K562 (cell line): ENCODE data around the gene CHD6. TPM values are rescaled to one million over a fixed set of nuclear protein-coding genes. Genes with fewer than 3 reads are reported as not detected.

Experiments
- ESRRB ChIP-seq: fragments of 250-450 bp; sonication (Bioruptor Pico); IDR thresholded peaks from 2 replicates; pipeline ENCODE4 v1.5.0; 2020; ENCODE audit warnings: mild to moderate bottlenecking, moderate library complexity, borderline replicate concordance
- GTF2E2 ChIP-seq: fragments of 200-800 bp; sonication (Bioruptor generic); IDR thresholded peaks from 2 replicates; pipeline ENCODE4 v1.6.1; 2016; ENCODE audit warnings: missing genetic modification characterization, missing compliant biosample characterization
- HDAC8 ChIP-seq: fragments of 450-650 bp; IDR thresholded peaks from 2 replicates; pipeline ENCODE4 v1.6.1; 2016; ENCODE audit warnings: mild to moderate bottlenecking, missing genetic modification characterization, moderate library complexity, missing compliant biosample characterization
- HNRNPK ChIP-seq: fragments of 200-400 bp; formaldehyde crosslinking; IDR thresholded peaks from one replicate; pipeline ENCODE4 v1.6.1; 2018; ENCODE audit warnings: mild to moderate bottlenecking, low read depth, low read length; ENCODE audit not compliant: poor library complexity, severe bottlenecking
- POLR3A ChIP-seq: IDR thresholded peaks from 2 replicates; pipeline ENCODE4 v1.6.1; 2011; ENCODE audit warnings: borderline replicate concordance, mild to moderate bottlenecking, moderate library complexity; ENCODE audit not compliant: insufficient read length, insufficient read depth; ENCODE audit errors: extremely low read depth
- PRMT5 ChIP-seq: sonication (generic); formaldehyde crosslinking; IDR thresholded peaks from 2 replicates; pipeline ENCODE4 v1.5.0; 2020; ENCODE audit warnings: missing genetic modification reagents
- SETDB1 ChIP-seq: IDR thresholded peaks from one replicate; pipeline ENCODE4 v1.6.1; 2012; ENCODE audit warnings: low read length, control low read depth, inconsistent platforms
- SIN3B ChIP-seq: fragments of 450-650 bp; IDR thresholded peaks from 2 replicates; pipeline ENCODE4 v1.6.1; 2017; ENCODE audit warnings: low read depth, mild to moderate bottlenecking, moderate library complexity
- SMAD4 ChIP-seq: fragments of 250-450 bp; sonication (Bioruptor Pico); conservative IDR thresholded peaks from 2 replicates; pipeline ENCODE4 v1.8.0; 2021; ENCODE audit warnings: inconsistent platforms, mild to moderate bottlenecking, moderate library complexity
- SMARCB1 ChIP-seq: IDR thresholded peaks from 2 replicates; pipeline ENCODE4 v1.6.1; 2011; ENCODE audit warnings: improper control_type of control experiment, low read depth; ENCODE audit not compliant: insufficient read length
- SREBF1 ChIP-seq: fragments of 150-350 bp; IDR thresholded peaks from 2 replicates; pipeline ENCODE4 v1.6.1; 2014; ENCODE audit warnings: antibody characterized with exemption, low read depth, low read length, borderline replicate concordance
- TARDBP ChIP-seq: fragments of 450-650 bp; IDR thresholded peaks from 2 replicates; pipeline ENCODE4 v1.6.1; 2016
- TBL1XR1 ChIP-seq, 2 experiments: IDR thresholded peaks; 2 replicates each; pipeline ENCODE4 v1.6.1; 2012; ENCODE audit warnings: improper control_type of control experiment in 2 of 2, low read length in 2 of 2, mild to moderate bottlenecking in 1 of 2
- TCF7 ChIP-seq: sonication (generic); IDR thresholded peaks from 2 replicates; pipeline ENCODE4 v1.6.1; 2016; ENCODE audit warnings: antibody characterized with exemption, borderline replicate concordance
- TRIM24 ChIP-seq, 2 experiments: fragments of 450-650 bp; IDR thresholded peaks; 2 replicates each; pipeline ENCODE4 v1.6.1; 2016
- ZBTB2 ChIP-seq: fragments of 450-650 bp; IDR thresholded peaks from 2 replicates; pipeline ENCODE4 v1.6.1; 2016; ENCODE audit warnings: antibody characterized with exemption
- ZC3H11A ChIP-seq: IDR thresholded peaks from 2 replicates; pipeline ENCODE4 v1.6.1; 2012; ENCODE audit warnings: low read depth, low read length, improper control_type of control experiment
- ZNF584 ChIP-seq: fragments of 200-800 bp; sonication (Bioruptor generic); IDR thresholded peaks from 2 replicates; pipeline ENCODE4 v1.6.1; 2016; ENCODE audit warnings: low read depth, mild to moderate bottlenecking, missing genetic modification characterization, missing compliant biosample characterization
- ZNF76 ChIP-seq: fragments of 250-450 bp; sonication (Bioruptor Pico); IDR thresholded peaks from 2 replicates; pipeline ENCODE4 v1.4.0; 2020; ENCODE audit warnings: mild to moderate bottlenecking, moderate library complexity, borderline replicate concordance
- ZNF785 ChIP-seq: fragments of 250-450 bp; sonication (Bioruptor Pico); IDR thresholded peaks from 2 replicates; pipeline ENCODE4 v1.4.0; 2020; ENCODE audit warnings: mild to moderate bottlenecking
- polyA plus RNA-seq, 8 experiments: library from polyadenylated mRNA; depleted of rRNA in 4 of 8; stranded (reverse) in 5 of 8; unstranded in 3 of 8; fragments of >200 nt; fragmentation: Nextera tagmentation in 2 of 8; fragmentation: Illumina TruSeq in 1 of 8; extraction: Ambion mirVana in 2 of 8; extraction: Trizol in 1 of 8; gene quantifications; 2 replicates each; pipeline versions ENCODE4 v1.2.1 to v1.2.3, GENCODE V29; 2011 to 2014; ENCODE audit warnings: inconsistent platforms in 1 of 8, missing spikeins in 1 of 8
- total RNA-seq, 7 experiments: library from RNA; depleted of rRNA in 6 of 7; stranded (reverse); fragments of >200 nt in 6 of 7; fragmentation: Illumina TruSeq in 2 of 7; extraction: Trizol in 2 of 7; gene quantifications; 2 replicates each; pipeline versions ENCODE4 v1.2.1 to v1.2.3, GENCODE V29; 2011 to 2021; ENCODE audit warnings: low replicate concordance in 1 of 7
- TF ChIP-seq, protein P1 (sequence below): fragments of 250-450 bp; sonication (Bioruptor Pico); IDR thresholded peaks from 2 replicates; pipeline ENCODE4 v1.4.0; 2020; ENCODE audit warnings: mild to moderate bottlenecking, moderate library complexity
- TF ChIP-seq, protein P2 (sequence below), 2 experiments: fragments of 450-650 bp; IDR thresholded peaks; 2 replicates each; pipeline ENCODE4 v1.6.1; 2016
- TF ChIP-seq, protein P3 (sequence below): fragments of 200-400 bp; formaldehyde crosslinking; IDR thresholded peaks from 2 replicates; pipeline ENCODE4 v1.6.1; 2017; ENCODE audit warnings: mild to moderate bottlenecking, low read depth, low read length, moderate library complexity

Gene CHD6
- total and polyA plus RNA-seq, 9 of the 15 experiments (the other 6 are each of a cell fraction or from before 2014, with no cell fraction given): 3.9 to 24.2 (median 12.8) TPM

DNA sequence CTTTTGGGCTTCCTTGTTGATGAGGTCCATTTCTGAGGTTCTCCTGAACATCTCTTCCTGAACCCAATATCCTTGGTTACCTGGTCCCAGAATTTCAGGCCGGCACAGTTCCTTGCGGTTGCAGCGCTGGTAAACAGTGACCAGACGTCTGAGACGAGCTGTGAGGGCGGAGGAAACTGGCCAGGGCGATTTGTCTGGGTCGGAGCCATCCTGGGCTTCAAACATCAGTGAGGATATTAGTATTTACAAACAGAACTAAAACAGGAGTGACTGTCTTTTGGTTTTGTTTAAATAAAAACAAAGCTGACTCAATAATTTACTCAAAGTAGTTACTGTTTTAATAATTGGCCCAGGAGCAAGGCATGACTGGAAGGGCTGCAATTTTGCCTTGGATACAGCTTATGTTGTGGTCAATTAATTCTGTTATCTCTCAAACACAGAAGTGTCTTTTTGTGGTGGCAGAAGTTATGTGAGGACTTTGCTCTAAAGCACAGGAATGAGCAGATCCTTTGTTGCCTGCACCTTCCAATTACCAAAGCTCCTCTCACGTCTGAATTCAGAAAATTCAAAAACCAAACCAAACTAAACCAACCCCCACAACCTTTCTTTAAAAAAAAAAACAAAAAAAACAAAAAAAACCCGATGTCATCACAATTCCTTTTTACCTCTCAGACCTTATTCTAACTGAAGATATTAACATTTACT lies 192.8 kb downstream of the CHD6 start (continued):
- TF ChIP-seq, protein P1, sequence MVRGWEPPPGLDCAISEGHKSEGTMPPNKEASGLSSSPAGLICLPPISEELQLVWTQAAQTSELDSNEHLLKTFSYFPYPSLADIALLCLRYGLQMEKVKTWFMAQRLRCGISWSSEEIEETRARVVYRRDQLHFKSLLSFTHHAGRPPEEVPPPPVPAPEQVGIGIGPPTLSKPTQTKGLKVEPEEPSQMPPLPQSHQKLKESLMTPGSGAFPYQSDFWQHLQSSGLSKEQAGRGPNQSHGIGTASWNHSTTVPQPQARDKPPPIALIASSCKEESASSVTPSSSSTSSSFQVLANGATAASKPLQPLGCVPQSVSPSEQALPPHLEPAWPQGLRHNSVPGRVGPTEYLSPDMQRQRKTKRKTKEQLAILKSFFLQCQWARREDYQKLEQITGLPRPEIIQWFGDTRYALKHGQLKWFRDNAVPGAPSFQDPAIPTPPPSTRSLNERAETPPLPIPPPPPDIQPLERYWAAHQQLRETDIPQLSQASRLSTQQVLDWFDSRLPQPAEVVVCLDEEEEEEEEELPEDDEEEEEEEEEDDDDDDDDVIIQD (CRISPR knock-in tag): no peak
- TF ChIP-seq ZC3H11A (no peak), ZBTB2 (no peak), ZNF584 (0 out of 2 replicates have a peak, but pooled peaks have one; percentile 27), SETDB1 (no peak), ZNF76 (CRISPR knock-in tag) (no peak), SIN3B (no peak), TBL1XR1 (IDR thresholded peaks at IDR 0.05; ENCODE audit: low read length in 2 of 2) (peak in 1 of 2 experiments; percentile 65; a peak in 1 of 4 replicates), GTF2E2 (0 out of 2 replicates have a peak, but pooled peaks have one; percentile 70), POLR3A (no peak), SREBF1 (no peak), HNRNPK (no peak), SMAD4 (peak; percentile 70), PRMT5 (CRISPR knock-in tag) (no peak), ZNF785 (CRISPR knock-in tag) (no peak), SMARCB1 (peak; percentile 90), TARDBP (no peak), TCF7 (no peak), ESRRB (no peak), HDAC8 (tag) (no peak), TRIM24 (IDR thresholded peaks at IDR 0.05) (peak; percentile 11 to 20; a peak in 1 of 4 replicates)
- TF ChIP-seq, protein P2, sequence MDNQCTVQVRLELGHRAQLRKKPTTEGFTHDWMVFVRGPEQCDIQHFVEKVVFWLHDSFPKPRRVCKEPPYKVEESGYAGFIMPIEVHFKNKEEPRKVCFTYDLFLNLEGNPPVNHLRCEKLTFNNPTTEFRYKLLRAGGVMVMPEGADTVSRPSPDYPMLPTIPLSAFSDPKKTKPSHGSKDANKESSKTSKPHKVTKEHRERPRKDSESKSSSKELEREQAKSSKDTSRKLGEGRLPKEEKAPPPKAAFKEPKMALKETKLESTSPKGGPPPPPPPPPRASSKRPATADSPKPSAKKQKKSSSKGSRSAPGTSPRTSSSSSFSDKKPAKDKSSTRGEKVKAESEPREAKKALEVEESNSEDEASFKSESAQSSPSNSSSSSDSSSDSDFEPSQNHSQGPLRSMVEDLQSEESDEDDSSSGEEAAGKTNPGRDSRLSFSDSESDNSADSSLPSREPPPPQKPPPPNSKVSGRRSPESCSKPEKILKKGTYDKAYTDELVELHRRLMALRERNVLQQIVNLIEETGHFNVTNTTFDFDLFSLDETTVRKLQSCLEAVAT (IDR thresholded peaks at IDR 0.05): peak in 1 of 2 experiments; percentile 88; a peak in 3 of 4 replicates
- TF ChIP-seq, protein P3, sequence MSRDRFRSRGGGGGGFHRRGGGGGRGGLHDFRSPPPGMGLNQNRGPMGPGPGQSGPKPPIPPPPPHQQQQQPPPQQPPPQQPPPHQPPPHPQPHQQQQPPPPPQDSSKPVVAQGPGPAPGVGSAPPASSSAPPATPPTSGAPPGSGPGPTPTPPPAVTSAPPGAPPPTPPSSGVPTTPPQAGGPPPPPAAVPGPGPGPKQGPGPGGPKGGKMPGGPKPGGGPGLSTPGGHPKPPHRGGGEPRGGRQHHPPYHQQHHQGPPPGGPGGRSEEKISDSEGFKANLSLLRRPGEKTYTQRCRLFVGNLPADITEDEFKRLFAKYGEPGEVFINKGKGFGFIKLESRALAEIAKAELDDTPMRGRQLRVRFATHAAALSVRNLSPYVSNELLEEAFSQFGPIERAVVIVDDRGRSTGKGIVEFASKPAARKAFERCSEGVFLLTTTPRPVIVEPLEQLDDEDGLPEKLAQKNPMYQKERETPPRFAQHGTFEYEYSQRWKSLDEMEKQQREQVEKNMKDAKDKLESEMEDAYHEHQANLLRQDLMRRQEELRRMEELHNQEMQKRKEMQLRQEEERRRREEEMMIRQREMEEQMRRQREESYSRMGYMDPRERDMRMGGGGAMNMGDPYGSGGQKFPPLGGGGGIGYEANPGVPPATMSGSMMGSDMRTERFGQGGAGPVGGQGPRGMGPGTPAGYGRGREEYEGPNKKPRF: no peak
